ENCODE measurements around the gene MRPL19. TPM values are rescaled to one million over a fixed set of nuclear protein-coding genes. Genes with fewer than 3 reads are reported as not detected.

MRPL19 gene

Small RNAs within 50 kb of the gene (small RNA-seq; reads per million reads assigned to genes)
- gene RF00012 = not detected

All from skeletal muscle satellite cell (primary cell).